Measurements from ENCODE around the gene AVP. TPM values are rescaled to one million over a fixed set of nuclear protein-coding genes. Genes with fewer than 3 reads are reported as not detected.

The AVP gene
- total and polyA plus RNA-seq, 2 of the 13 experiments (the other 11 are each of a cell fraction or from before 2014, with no cell fraction given): 0.12 TPM; not detected in 1

GRCh38 chr20:3045816-3046676 lies 38.5 kb downstream of the AVP start, which contains the start of gene MRPS26 (continued):
- no peak for TF ChIP-seq SP1 (IDR thresholded peaks at IDR 0.05)
- peak; percentile 52; the same call in 1 of the 2 replicates for TF ChIP-seq SP1 (CRISPR knock-in tag; IDR thresholded peaks at IDR 0.05)
- peak; percentile 96 for TF ChIP-seq TBX2 (CRISPR knock-in tag; IDR thresholded peaks at IDR 0.05; ENCODE audit: borderline replicate concordance)
- peak; percentile 75; the same call in 1 of the 2 replicates for TF ChIP-seq ZBTB8A (CRISPR knock-in tag; IDR thresholded peaks at IDR 0.05; ENCODE audit: borderline replicate concordance, low read depth)
- TF ChIP-seq HNF1A (IDR thresholded peaks at IDR 0.05; ENCODE audit: low read depth): no peak; the same call in 1 of the 2 replicates
- peak; percentile 87 for TF ChIP-seq HNF1A (CRISPR knock-in tag; IDR thresholded peaks at IDR 0.05; ENCODE audit: borderline replicate concordance)
- TF ChIP-seq MBNL3 (CRISPR knock-in tag; conservative IDR thresholded peaks at IDR 0.05): no peak
- TF ChIP-seq ZNF598 (CRISPR knock-in tag; IDR thresholded peaks at IDR 0.05; ENCODE audit: borderline replicate concordance): peak; percentile 98
- peak; percentile 44; the same call in 1 of the 2 replicates for TF ChIP-seq NR3C1 (CRISPR knock-in tag; IDR thresholded peaks at IDR 0.05)
- TF ChIP-seq HNRNPL (IDR thresholded peaks at IDR 0.05; ENCODE audit: low read depth, low read length): no peak; the same call in 1 of the 2 replicates
- 0 out of 2 replicates have a peak, but pooled peaks have one; percentile 13 for TF ChIP-seq ZNF7 (CRISPR knock-in tag; IDR thresholded peaks at IDR 0.05)
- TF ChIP-seq HNRNPUL1 (IDR thresholded peaks at IDR 0.05; ENCODE audit: low read depth, low read length): no peak; the same call in none of the 2 replicates
- TF ChIP-seq BCL6 (CRISPR knock-in tag; IDR thresholded peaks at IDR 0.05): peak; percentile 45; the same call in 1 of the 2 replicates
- TF ChIP-seq ZNF761 (CRISPR knock-in tag; conservative IDR thresholded peaks at IDR 0.05): peak; percentile 74; the same call in 1 of the 2 replicates
- peak; percentile 19; the same call in 1 of the 2 replicates for TF ChIP-seq DNMT3B (CRISPR knock-in tag; conservative IDR thresholded peaks at IDR 0.05)
- 0 out of 2 replicates have a peak, but pooled peaks have one; percentile 46 for TF ChIP-seq ZNF530 (CRISPR knock-in tag; IDR thresholded peaks at IDR 0.05; ENCODE audit: low read depth)
- peak; percentile 96 for TF ChIP-seq ZNF879 (CRISPR knock-in tag; IDR thresholded peaks at IDR 0.05)
- peak; percentile 90 for TF ChIP-seq ZNF564 (CRISPR knock-in tag; IDR thresholded peaks at IDR 0.05)
- 0 out of 2 replicates have a peak, but pooled peaks have one; percentile 47 for TF ChIP-seq TBX3 (IDR thresholded peaks at IDR 0.05; ENCODE audit: borderline replicate concordance)
- peak; percentile 95 for TF ChIP-seq ZNF143 (CRISPR knock-in tag; IDR thresholded peaks at IDR 0.05)
- peak; percentile 70 for TF ChIP-seq ZBTB34 (CRISPR knock-in tag; IDR thresholded peaks at IDR 0.05)
- TF ChIP-seq ZNF512 (CRISPR knock-in tag; IDR thresholded peaks at IDR 0.05): no peak; the same call in 1 of the 2 replicates
- TF ChIP-seq ZNF343 (CRISPR knock-in tag; IDR thresholded peaks at IDR 0.05): peak; percentile 74; the same call in 1 of the 2 replicates

Data from HepG2 (cell line).